Dermis blood vessel endothelial cell (primary cell): Measurements from ENCODE around the gene MMP8. TPM values are rescaled to one million over a fixed set of nuclear protein-coding genes. Genes with fewer than 3 reads are reported as not detected.
A peak's percentile ranks its signal among the peaks of the same experiment; 100 is the strongest.
"Not testable (repeated sequence)": the region's sequence is repeated elsewhere in the genome, so short reads cannot be mapped to it uniquely, and the experiment has no call there.

Source experiments
- DNase-seq: peaks from one replicate; pipeline ENCODE4 v3.0.0; 2010
- total RNA-seq: library from RNA; depleted of rRNA; stranded (reverse); fragments of >200 nt; gene quantifications from 2 replicates; pipeline ENCODE4 v1.2.3, GENCODE V29; 2014

The MMP8 gene
- not detected in 2 replicates for total RNA-seq

DNA sequence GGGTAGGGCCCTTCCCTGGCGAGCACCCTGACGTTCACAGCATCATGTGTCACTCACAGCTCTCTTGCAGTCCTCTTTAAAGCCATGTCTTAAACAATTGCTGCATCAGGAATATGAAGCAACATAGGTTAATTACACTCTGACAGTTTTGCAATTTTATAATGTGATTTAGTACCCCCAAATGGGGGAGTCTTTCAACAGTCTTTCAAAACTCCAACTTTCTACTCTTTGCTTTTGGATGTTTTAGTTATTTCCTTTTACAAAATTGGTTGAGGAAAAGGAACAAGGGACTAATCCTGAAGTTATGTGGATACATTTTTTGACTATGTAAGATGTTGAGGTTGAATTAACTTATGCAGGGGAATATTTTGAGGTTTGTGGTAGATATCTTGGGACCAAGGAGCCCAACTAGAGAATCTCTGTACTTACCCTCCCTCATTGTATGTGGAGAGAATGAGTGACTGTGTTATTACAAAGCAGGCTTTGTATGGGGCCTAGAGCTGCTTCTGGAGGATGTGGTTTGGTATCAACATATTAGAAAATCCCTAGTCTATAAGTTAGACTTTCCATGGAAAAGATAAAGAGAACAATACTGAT, at the start of gene MMP8:
Gene MMP8, minus strand, starts transcription at position 51 of the 597 bp plus-strand sequence. CDS start 99 bp downstream, outside the sequence.
- DNase-seq, result no peak

GRCh38 chr11:102773386-102773785, 48.6 kb upstream of the MMP8 start:
- DNase-seq, result no peak

DNA sequence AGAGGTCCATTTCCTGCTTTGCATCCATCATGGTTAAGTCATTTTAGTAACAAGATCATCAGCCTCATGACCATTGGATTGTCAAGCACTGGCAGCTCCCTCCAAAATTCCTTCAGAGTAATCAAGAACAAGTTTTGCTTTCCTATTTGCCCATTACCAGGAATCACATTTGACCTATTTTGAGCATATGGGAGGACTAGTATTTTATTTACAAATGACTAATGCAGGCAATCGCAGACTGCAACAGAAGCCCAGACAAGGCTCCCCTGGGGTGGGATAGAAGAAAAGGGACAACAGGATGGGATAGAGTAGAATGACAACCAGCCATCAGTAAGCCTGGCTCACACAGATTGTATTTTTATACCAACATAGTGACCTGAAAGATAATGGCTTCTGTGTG, 46.6 kb upstream of the MMP8 start:
- DNase-seq, result no peak

DNA sequence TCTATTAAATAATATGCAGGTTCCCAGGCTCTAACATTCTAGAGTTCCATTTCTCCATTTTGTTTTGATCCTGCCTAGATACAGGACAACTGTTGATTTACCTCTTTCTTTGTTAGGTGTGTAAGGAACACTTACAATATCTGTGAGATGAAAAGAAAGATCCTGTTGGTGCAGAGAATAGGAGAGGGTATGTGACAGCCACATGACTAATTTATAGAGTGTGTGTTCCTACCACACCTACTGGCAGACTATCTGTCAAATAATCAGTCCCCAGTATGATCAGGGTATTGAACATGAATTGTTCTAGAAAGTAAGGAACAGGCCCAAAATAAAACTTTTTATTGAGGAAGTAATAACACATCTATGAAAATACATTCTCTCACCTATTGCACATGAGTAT, 45.4 kb upstream of the MMP8 start:
- DNase-seq, result no peak

DNA sequence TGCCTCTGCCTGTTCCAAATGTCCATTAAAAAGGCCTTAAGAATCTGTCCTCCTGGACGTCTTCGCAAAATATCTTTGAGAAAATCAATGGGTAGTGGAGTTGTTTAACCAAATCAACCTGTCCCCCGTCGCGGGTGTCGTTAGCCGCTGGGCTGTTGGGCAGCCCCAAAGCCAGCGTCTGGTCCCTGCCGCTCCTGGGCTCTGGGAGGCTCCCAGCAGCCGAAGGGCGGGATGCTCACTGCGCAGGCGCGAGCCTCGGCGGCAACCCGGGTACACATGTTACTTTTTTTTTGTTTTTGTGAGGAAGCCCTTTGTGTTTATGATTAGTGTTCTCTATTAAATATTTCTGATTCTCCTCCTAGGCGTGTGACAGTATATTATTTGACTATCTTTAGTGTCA, 43.0 kb upstream of the MMP8 start:
- DNase-seq, result no peak

- DNase-seq, result peak; percentile 43
These were observed 38.7 kb upstream of the MMP8 start for GRCh38 chr11:102763440-102763839.

- DNase-seq, result peak; percentile 52
These were observed 37.6 kb upstream of the MMP8 start for GRCh38 chr11:102762361-102762767.

- DNase-seq, result peak; percentile 54
These were observed 37.0 kb upstream of the MMP8 start for GRCh38 chr11:102761646-102762238.

- DNase-seq, result peak; percentile 97
These were observed 35.7 kb upstream of the MMP8 start for GRCh38 chr11:102760344-102761035.

DNA sequence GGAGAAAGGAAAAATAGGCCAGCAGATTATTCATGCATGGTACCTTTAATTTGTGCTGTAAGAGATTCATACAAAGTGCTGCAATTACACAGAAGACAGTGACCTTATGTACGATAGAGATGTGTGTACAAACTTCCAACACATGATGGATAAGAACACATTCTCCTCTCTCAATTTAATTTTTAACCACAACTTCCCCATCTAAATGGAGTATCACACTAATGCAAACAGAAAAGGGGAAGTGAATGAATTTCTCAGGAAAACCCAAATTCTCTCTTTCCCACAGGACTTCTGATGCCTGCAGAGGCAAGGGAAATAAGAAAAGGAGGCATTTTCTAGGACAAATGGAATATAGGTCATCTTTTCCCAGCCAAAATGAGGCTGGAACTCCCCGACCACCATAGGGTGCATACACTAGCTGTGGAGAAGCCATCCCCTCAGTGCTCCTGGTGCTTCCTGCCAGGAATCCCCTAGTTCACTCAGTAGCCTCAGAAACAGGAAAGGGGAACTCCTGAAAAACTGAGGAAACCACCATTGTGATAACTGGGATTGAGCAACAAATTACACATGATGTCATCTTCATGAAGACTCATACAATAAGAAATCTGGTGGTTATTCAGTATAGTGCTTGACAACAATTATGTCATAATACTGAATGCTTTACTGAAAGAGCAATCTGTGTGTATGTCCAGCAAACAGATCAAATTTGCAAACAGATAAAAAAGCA, 33.2 kb upstream of the MMP8 start:
- peak; percentile 91 for DNase-seq

DNA sequence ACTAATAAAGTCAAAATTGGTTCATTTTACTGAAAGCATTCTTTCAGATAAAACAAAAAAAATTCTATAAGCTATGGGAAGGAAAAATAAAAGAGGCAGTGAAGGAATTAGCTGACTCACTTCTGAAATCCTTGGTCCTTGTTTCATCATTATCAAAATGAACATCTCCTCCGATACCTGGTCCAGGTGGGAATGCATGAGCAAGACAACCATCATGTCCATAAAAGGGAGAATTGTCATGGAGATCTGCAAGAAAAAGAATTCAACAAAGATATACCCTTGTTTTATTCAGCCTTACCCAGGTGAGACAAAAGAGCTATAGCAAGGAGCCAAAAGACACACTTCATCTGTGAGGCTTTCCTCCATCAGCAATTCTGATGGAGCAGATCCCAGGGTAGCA, 28.5 kb upstream of the MMP8 start:
- DNase-seq, result no peak

DNA sequence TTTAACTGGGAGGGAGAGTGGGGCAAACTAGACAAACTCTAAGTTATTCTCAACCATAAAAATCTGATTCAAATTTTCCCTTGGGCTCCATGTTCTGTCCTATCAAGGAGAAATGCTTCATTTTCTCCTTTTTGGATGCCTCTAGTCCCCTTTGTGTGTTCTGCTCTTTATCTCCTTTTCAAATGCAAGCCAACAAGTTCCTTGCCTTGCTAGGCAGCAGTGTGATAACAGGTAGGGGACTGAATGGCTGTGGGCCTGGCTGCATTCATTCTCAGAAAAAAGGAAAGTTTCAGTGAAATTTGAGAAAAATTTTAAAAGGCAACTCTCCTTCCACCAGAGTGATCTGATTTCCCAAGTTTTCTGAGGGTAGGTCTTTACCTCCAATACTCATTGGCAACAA, 26.9 kb upstream of the MMP8 start:
- DNase-seq, result no peak

DNA sequence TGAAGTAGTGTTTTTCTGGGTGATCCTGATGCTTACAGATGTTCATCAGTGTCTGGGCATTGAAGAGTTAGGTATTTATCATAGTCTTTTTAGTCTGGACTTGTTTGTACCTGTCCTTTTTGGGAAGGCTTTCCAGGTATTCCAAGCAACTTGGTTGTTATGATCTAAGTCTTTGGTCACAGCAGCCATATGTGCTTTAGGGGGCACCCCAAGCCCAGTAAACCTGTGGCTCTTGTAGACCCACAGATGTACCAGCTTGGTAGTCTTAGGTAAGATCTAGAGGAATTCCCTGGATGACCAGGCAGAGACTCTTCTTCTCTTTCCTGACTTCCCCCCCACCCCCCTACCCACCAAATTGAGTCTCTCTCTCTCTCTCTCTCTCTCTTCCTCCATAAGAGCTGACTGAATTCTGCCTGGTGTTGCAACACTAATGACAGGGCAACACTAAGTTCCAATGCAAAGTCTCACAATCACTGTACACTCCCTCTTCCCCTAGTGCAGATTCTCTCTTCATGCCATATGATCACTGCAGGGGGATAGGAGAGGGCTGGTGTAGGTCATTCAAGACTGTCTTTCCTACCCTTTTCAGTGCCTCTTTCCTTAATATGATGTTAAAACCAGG, 24.5 kb upstream of the MMP8 start:
- DNase-seq, result no peak

GRCh38 chr11:102746746-102747578, 22.2 kb upstream of the MMP8 start:
- DNase-seq, result not testable (repeated sequence)

DNA sequence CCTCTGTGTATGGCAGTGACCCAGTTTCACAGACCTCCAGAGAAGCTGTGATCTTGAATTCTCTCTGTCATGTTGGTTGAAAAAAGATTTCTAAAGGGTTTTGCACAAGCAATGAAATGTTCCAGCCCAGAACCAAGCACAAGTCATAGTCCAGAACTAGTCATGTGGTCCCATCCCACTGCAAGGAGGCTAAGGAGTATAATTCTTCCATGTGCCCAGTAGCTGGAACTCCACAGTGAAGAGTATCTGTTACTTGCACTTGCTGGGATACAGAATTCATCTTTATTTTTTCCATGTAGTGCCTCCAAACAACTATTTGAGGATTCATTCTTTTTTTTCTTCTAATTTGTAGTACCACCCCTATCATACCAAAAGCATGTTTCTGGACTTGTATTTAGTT, 9.9 kb upstream of the MMP8 start:
- DNase-seq, result no peak

GRCh38 chr11:102733232-102733875, 8.6 kb upstream of the MMP8 start:
- DNase-seq, result peak; percentile 92

DNA sequence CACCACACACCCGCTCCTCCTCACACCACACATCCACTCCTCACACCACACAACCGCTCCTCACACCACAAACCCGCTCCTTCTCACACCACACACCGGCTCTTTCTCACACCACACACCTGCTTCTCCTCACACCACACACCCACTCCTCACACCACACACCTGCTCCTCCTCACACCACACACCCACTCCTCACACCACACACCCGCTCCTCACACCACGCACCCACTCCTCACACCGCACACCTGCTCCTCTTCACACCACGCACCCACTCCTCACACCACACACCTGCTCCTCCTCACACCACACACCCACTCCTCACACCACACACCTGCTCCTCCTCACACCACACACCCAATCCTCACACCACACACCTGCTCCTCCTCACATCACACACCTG, 6.2 kb upstream of the MMP8 start:
- not testable (repeated sequence) for DNase-seq

- peak; percentile 90 for DNase-seq
These were observed 5.4 kb upstream of the MMP8 start for GRCh38 chr11:102729849-102730815.

DNA sequence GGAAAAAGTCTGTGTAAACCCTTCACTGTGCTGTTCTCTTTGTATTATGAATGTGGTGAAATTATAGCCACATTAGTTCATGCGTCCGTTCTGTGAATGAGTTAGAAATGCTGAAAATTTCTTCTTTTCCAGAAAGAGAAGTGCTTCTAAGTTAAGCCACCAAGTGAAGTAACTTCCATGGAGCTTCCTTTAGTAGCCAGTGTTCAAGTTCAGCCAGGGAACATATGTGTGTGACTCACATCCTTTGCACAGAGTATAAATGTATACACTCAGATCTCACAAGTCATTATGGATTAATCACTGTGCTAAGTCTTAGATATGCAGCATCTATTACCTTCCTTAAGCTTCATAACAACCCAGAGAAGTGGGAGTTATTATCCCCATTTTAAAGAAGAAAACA, 3.1 kb upstream of the MMP8 start:
- peak; percentile 90 for DNase-seq

GRCh38 chr11:102722821-102723220, 1.9 kb downstream of the MMP8 start:
- no peak for DNase-seq
